ELF-1 (cell line): ENCODE results near the gene ACTMAP.
"Not testable (repeated sequence)": the region's sequence is repeated elsewhere in the genome, so short reads cannot be mapped to it uniquely, and the experiment has no call there.

Source experiments
- DNase-seq: peaks from one replicate; pipeline ENCODE4 v3.0.0-alpha.2; 2016; ENCODE audit warnings: low read depth, low spot score

Gene ACTMAP, protein sequence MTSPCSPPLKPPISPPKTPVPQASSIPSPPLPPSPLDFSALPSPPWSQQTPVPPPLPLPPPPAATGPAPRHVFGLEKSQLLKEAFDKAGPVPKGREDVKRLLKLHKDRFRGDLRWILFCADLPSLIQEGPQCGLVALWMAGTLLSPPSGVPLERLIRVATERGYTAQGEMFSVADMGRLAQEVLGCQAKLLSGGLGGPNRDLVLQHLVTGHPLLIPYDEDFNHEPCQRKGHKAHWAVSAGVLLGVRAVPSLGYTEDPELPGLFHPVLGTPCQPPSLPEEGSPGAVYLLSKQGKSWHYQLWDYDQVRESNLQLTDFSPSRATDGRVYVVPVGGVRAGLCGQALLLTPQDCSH

DNA sequence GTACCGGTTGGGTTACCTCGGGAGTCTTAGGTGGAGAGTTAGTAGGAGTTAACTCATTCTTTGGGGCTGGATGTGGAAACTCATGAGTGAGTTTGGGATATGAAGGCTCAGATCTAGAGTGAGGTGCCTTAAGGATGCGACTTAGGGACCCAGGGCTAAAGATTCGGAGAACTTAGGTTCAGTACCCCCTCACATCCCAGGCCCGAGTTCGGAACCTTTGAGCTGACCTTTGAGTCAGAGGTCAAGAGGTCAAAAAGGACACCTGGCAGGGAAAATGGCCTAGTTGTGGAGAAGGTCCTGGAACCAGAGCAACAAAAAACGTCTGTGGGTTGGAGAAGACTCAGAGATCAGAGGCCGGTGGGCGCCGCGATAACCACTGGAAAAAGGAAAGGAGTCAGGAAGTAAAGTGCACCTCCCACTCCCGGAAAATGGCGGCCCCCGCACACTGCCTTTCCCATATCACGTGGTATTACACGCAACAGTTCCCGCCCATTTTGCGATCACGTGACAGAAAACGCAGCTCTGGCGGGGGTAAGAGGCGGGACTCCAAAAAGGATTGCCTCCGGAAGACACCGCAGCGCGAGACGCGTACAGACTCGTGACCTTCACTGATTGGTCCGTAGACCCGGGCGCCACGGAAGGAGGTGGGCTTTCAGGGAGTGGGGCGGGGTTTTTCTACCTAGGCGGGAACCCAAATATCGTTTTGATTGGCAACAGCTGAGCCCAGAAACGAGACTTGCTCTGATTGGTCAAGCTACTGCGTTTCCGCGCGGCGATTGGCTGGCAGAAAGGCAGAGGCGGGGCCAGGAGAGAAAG lies at the start of gene ACTMAP:
Gene ACTMAP (minus strand): TSS at position 420 of the 816 bp plus-strand sequence. CDS start 674 bp downstream, outside the sequence.
- DNase-seq = peak; percentile 100

DNA sequence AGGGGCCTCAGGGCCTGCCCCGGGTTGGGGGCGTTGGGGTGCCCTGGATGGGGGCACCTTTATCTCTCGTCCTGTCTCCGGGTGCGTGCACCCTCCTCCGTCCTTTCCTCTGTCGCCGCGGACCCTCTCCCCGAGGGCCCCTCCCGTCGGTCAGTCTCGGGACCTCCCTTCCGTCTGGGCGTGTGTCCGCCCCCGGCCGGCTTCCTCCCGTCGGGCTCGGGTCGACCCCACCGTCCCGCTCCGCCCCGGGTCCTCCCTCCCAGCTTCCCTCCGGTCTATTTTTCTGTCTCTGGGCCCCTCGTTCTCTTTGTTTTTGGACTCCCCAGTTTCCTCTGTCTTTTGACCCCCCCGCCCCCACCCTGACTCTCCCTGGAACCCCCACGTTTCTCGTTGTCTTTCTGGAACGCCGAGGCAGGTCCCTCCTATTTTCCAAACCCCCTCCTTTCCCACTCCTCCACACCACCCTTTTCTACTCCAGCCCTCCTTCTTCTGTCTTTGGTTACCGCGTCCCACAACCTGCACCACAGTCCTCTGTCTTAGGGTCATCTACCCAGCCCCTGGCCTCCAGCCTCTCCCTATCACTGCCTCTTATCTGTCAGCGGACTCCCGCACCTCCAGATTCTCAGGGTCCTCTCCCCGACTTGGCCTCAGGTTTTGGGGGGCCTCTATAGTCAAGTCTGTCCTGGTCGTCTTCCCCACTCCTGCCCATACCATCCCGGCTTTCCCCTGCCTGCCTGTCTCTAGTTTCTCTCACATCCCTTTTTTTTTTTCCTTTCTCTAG lies 49.5 kb upstream of the ACTMAP start:
- no peak for DNase-seq

DNA sequence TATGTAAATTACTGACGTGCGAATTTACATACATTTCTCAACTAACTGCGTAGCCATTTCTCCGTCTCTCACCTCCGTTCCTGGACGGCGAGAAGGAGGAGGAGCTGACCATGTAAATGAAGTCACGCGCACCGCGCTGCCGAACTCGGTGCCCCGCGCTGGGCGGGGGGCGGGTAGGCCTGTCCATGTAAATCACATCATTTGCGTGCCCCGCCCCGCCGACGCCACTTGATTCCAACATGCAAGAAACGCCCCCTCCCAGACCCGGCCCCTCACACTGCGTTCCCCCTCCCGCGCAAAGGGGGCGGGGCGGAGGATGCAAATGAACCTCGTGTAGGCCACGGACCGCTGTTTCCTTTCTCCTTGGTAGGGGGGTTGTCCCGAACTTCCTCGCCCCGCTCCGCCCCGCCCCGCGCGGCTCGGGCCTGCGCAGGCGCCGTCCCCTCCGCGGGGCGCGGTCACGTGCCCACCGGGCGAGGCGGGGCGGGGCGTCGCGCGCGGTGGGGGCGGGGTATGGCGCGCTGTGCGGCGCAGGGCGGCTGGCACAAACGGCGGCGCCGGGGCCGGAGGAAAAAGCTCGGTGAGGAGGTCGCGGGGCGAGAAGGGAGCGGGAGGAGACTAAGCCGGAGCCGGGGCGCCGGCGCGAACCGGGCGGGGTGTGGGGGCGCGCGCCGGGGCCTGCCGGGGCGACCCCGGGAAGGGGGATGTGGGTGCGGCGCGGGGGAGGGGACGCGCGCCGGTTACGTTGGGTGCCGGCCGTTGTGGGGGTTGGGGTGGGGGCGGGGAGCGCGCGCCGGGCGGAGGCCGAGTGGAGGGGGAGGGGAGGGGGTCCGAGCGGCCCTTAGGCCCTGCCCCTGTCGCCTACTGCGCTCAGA lies 48.6 kb upstream of the ACTMAP start, which contains the start of gene EGLN2:
Gene EGLN2 (plus strand): TSS at position 509 of the 875 bp plus-strand sequence. CDS start 1,382 bp downstream, outside the sequence.
- DNase-seq = peak; percentile 100

DNA sequence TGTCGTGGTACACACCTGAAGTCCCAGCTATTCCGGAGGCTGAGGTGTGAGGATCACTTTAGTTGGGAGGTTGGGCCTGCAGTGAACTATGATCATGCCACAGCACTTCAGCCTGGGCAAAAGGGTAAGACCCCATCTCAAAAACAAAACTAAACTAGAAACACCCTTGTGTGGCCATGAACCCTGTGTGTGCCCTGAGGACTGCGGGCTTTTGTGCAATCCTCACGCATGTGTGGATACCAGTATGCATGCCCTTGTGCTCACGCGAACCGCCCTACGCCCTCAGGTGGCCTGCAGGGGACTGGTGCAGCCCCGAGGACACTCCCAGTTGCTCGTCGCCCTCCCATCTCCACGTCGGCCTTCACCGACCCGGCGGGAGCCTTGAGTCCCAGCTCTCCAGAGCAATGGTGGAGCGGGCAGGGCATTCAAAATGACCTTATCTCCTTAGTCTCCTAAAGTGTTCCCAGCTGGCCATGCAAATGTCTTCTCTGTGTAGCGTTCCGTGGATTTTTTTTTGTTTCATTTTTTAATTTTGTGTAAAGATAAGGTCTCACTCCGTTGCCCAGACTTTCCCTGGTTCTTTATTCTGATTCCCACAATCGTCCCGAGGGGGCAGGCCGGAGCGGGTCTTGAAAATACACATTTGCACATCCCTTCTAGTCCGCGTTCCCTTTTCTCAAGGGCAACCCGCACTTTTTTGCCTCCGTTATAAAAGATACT lies 47.8 kb upstream of the ACTMAP start:
- DNase-seq = peak; percentile 90

DNA sequence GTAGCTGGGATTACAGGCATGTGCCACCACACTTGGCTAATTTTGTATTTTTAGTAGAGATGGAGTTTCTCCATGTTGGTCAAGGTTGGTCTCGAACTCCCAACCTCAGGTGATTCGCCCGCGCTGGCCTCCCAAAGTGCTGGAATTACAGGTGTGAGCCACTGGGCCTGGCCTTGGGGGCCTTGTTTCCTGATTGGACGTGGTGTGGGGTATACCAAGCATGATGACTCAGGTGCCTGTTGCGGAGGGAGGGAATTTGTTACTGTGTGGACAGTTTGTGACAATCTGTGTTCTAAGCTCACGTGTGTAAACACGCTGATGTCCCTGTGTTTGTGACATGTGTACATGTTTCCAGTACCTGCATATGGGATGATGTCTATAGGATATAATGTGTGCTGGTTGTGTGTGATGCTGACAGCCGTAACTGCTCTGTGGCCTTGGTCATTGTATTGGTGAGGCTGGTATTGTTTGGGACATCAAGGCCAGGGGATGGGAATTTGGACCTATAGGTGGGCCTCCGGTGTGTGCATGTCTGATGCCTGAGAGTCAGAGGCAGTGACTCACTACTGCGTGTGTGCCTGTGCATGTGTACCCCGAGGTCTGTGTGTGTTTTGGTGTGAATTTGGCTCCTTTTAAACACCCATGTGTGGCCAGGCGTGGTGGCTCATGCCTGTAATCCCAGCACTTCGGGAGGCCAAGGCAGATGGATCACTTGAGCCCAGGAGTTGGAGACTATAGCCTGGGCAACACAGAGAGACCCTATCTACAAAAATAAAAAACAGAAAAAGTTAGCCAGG lies 47.1 kb upstream of the ACTMAP start:
- no peak for DNase-seq

DNA sequence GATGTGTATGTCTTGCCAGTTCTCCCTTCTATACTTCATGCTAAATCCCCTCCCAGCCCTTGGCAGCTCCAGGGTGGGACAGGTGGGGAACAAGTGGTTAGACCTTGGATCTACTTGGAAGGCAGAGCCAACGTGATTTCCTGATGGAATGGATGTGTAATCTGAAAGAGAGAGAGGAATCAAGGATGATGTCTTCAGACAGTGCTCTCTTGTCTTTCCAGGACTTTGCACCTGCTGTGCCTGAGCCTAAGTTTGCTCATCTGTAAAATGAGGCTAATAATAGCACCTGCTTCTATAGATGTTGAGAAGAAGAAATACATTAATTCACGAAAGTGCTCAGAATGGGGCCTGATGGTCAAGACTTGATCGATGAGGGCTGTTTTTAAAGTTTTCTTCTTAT lies 41.7 kb upstream of the ACTMAP start:
- DNase-seq = no peak

DNA sequence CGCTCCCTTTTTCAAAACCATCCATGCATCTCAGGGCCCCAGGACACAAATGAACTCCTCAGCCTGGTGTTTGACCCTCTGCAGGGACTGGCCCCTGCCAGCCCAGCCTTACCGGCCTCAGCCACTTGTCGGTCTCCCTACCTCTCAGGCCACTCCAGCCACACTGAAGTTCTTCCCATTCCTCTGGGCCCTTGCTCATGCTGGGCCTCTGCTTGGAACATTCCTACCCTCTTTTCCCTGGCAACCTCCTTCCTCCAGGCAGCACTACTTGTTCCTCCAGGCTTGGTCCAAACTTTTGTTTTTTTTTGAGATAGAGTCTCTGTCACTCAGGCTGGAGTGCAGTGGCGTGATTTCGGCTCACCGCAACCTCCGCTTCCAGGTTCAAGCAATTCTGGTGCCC lies 41.1 kb upstream of the ACTMAP start:
- DNase-seq = no peak

DNA sequence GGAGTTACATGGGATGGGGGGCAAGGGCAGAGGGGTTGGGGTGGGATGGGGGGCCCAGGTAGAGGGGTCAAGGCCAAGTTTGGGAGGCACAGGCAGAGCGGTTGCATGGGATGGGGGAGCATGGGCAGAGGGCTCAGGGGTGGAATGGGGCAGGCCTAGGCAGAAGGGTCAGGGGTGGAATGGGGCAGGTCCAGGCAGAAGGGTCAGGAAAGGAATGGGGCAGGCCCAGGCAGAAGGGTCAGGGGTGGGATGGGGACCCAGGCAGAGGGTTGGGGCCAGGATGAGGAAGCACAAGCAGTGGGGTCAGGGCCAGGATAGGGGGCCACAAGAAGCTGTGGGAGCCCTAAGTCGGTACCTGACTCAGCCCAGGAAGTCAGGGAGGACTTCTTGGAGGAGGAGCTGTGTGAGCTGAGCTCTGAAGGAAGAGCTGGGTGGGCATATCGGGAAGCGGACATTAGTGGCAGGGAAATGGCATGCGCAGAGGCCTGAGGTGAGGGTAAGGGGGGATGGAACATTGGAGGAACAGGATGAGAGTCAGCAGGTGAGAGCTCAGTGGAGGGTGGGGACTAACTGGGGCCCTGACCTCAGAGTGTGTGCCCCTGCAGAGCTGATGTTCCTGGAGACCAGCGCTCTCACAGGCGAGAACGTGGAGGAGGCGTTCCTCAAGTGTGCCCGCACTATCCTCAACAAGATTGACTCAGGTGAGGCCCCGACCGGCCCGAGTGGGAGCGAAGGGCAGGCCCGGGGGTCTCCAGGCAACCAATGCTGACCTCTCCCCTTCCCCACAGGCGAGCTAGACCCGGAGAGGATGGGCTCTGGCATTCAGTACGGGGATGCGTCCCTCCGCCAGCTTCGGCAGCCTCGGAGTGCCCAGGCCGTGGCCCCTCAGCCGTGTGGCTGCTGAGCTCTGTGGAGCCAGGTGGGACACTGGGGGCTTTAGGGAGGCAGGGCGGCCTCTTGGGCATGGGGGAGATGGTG lies 36.1 kb upstream of the ACTMAP start:
- no peak for DNase-seq

DNA sequence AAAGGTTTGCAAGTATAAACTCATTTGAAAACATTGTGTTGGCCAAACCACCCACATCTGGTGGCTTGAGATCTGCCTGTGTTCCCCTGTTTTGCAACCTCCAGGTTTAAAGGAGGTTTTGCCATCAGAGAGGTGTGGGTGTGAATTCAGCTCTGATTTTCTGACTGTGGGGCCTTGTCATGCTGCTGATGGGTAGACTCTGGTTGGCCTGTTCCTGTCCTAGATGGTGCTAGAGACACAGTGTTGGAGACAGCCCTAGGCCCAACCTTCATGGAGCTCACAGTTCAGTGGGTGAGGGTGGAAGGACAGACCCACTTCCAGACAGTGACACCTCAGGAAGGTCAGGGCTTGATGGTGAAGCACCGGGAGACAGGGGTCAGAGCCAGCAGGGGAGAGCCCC lies 35.2 kb upstream of the ACTMAP start:
- no peak for DNase-seq

DNA sequence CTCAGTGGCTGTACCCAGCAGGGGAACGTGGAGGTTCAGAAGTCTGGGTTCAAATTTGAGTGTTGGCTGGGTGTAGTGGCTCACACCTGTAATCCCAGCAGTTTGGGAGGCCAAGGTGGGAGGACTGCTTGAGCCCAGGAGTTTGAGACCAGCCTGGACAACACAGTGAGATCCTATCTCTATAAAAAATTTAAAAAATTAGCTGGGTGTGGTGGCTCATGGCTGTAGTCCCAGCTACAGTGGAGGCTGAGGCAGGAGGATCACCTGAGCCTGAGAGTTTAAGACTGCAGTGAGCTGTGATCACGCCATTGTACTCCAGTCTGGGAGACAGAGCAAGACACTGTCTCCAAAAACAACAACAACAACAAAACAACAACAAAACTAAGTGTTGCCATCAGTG lies 33.9 kb upstream of the ACTMAP start:
- DNase-seq = not testable (repeated sequence)

DNA sequence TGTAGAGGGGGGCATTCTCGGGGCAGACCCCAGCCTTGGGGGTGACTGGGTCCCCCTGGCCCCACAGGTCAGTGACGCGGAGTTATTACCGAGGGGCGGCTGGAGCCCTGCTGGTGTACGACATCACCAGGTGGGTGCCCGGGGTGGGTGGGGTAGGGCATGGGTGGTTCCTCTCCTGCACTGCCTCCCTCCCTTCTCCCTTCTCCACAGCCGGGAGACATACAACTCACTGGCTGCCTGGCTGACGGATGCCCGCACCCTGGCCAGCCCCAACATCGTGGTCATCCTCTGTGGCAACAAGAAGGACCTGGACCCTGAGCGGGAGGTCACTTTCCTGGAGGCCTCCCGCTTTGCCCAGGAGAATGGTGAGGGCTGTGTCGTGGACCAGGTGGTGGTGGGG lies 33.4 kb upstream of the ACTMAP start:
- no peak for DNase-seq

DNA sequence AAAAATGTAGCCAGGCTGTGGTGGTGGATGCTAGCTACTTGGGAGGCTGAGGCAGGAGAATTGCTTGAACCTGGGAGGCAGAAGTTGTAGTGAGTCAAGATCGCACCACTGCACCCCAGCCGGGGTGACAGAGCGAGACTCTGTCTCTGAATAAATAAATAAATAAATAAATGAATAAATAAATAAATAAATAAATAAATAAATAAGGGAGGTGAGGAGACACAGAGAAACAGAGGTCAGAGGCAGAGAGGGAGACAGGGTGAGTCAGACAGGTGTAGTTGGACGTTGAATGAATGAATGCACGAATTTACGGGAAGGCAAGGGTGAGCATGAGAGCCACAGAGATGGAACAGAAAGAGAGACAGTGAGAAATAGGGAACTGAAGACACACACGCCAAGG lies 30.9 kb upstream of the ACTMAP start:
- DNase-seq = no peak

DNA sequence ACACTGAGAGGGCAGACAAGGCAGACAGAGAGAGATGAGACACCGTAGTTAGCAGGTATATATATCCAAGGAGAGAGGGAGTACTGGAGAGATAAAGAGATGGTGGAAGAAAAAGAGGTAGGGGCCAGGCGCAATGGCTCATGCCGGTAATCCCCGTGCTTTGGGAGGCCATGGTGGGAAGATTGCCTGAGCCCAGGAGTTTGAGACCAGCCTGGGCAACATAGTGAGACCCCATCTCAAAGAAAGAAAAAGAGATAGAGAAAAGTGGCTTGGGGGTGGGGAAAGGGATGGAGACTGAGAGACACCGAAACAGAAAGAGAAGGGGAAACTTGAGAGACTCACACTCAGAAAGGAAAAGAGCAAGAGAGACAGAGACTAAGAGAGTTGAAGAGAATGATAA lies 30.3 kb upstream of the ACTMAP start:
- DNase-seq = no peak

DNA sequence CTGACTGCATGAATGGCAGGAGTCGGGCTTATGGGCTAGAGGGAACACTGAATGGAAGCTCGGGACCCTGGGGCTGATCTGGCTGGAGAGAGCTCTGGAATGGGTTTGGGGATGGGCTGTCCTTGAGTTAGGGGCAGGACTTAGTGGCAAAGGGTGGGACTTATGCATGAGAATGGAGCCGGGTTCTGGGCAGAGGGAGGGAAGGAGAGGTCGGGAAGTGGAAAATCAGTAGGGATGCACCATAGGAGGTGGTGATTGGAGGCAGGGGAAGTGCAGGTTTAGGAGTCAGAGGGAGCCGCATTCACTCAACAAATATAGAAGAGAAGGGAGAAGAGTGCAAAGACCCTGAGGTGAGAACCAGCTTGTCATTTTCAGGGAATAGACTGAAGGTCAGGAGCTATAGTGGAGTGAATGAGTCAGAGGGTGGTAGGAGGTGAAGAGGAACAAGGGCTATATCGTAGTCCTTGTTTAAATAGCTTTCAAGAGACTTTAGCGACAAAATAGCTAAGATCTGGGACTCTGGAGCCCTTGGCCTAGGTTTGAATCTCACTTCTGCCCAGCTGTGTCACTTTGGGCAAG lies 28.5 kb upstream of the ACTMAP start:
- peak; percentile 99 for DNase-seq

DNA sequence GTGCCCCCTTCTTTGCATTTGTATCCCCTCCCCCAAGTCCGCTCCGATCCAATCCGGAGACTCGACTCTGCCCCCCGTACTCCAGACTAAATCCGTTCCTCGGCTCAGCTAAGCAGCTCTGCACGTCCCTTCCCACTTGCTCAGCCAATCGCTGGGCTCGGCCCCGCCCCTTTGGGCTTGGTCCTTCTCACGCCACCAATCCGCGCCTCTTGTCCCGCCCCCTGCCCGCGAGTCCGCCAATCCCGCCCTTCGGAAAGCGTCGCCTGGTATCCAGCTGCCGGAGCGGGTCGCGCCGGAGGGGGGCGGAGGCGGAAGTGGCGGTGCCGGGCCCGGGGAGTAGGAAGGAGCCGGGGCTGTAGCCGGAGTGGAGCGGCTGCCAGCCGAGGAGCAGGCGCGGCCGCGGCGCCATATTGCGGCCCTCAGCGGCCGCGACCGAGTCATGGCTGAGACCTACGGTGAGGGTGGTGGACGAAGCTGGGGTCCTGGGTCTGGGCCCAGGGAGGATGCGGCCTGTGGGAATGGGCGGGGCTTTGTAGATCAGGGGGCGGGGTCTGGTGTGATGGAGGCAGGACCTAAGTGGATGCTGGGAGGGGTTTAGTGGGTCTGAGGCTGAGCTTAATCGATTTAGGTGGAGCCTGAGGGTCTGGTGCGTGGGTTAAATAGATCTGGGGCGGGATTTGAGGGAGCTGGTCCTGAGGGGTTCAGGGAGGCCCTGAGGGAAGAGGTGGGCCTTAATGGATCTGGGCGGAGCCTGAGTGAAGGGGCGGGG lies 27.8 kb upstream of the ACTMAP start, which contains the start of gene RAB4B:
Gene RAB4B (plus strand): TSS at position 311 of the 769 bp plus-strand sequence. CDS start 129 bp downstream, at position 440.
- DNase-seq = peak; percentile 100

DNA sequence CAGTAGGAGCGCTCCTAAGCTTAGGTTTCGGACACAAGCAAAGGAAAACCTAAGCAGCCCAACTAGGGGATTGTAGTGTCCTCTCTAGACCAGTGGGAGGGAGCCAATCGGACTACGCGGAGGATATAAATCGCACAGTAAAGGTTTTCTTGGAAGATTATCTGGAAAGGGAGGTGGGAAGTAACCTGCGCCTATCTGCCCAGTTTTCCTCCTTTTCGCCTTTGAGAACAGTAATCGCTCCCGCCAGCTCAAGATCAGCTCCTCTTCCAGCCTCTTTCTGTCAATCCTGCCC lies 27.3 kb upstream of the ACTMAP start:
- no peak for DNase-seq

DNA sequence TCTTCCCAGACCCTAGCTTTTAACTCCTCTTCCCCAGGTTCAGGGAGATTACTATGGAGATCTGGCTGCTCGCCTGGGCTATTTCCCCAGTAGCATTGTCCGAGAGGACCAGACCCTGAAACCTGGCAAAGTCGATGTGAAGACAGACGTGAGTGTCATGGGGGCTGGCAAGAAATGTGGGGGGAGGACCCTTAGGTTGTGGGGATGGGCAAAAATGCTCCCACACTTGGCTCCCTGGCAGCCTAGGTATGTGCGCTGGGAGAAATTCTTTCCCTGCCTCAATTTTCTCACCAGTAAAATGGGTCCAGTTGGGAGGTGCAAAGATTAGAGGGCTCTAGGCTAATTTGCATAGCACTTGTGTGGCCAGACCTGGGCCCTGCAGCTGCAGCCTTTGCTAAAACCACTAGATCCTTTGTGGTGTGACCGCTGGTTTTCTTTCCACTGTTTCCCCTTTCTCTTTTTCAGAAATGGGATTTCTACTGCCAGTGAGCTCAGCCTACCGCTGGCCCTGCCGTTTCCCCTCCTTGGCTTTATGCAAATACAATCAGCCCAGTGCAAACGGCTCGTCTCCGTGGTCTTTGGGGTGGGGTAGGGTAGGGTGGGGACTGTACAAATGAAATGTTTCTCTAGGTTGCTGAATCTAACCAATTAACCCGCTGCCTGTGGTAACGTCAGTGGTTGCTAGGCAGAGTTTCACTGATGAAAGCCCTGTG lies 26.8 kb upstream of the ACTMAP start:
- DNase-seq = peak; percentile 97
